ENCODE data around the gene MAGEB1. TPM values are rescaled to one million over a fixed set of nuclear protein-coding genes. Genes with fewer than 3 reads are reported as not detected.

The MAGEB1 gene, protein sequence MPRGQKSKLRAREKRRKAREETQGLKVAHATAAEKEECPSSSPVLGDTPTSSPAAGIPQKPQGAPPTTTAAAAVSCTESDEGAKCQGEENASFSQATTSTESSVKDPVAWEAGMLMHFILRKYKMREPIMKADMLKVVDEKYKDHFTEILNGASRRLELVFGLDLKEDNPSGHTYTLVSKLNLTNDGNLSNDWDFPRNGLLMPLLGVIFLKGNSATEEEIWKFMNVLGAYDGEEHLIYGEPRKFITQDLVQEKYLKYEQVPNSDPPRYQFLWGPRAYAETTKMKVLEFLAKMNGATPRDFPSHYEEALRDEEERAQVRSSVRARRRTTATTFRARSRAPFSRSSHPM
- not detected for total RNA-seq (ENCODE audit: unreplicated experiment)
- long read RNA-seq, result 0 reads

DNA sequence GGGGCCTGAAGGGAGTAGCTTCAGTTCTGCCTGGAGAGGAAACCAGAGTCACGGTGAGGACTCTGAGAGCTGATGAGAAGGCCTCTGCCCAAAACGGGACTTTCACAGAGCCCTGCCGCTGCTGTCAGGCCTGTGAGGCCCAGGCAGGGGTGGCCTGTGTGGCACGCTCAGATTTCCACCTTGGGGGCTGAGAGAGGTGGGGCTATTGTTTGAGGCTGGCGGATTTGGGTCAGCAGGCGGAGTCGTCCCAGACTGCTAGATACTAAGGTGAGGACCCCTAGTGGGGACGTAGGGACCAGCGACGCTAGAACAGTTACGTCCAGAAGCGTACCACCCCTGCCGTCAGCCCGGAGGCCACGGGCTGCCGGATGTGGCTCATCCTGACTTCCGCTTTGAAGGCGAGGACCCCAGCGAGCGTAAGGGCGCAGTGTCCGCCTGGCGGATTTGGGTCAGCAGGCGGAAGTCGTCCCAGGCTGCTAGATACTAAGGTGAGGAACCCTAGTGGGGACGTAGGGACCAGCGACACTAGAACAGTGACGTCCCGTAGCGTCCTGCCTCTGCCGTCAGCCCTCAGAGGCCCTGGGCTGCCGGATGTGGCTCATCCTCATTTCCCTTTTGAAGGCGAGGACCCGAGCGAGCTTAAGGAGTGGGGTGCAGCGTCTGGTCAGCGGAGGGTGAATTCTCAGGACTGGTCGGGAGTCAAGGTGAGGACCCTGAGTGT lies at the start of gene MAGEB1:
TSS of gene MAGEB1 (plus strand) at position 378 of the 721 bp plus-strand sequence. CDS start 3,348 bp downstream, outside the sequence.
- Mint-ChIP-seq H3K4me3 (ENCODE audit: unreplicated experiment) (no peak within 1 kb of the TSS), H3K9me3 (ENCODE audit: unreplicated experiment) (no peaks in the 10 kb centered on the region), H3K27me3 (ENCODE audit: unreplicated experiment) (no peaks in the 10 kb centered on the region), H3K4me1 (ENCODE audit: low read depth, unreplicated experiment) (no peaks in the 10 kb centered on the region), H3K27ac (ENCODE audit: unreplicated experiment) (no peak within 1 kb of the TSS), H3K36me3 (ENCODE audit: unreplicated experiment) (no peaks in the 10 kb centered on the region)
- TF ChIP-seq, protein P1, sequence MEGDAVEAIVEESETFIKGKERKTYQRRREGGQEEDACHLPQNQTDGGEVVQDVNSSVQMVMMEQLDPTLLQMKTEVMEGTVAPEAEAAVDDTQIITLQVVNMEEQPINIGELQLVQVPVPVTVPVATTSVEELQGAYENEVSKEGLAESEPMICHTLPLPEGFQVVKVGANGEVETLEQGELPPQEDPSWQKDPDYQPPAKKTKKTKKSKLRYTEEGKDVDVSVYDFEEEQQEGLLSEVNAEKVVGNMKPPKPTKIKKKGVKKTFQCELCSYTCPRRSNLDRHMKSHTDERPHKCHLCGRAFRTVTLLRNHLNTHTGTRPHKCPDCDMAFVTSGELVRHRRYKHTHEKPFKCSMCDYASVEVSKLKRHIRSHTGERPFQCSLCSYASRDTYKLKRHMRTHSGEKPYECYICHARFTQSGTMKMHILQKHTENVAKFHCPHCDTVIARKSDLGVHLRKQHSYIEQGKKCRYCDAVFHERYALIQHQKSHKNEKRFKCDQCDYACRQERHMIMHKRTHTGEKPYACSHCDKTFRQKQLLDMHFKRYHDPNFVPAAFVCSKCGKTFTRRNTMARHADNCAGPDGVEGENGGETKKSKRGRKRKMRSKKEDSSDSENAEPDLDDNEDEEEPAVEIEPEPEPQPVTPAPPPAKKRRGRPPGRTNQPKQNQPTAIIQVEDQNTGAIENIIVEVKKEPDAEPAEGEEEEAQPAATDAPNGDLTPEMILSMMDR (IDR thresholded peaks at IDR 0.05; ENCODE audit: partially characterized antibody, unreplicated experiment), result no peak
- DNase-seq, result no peak

DNA sequence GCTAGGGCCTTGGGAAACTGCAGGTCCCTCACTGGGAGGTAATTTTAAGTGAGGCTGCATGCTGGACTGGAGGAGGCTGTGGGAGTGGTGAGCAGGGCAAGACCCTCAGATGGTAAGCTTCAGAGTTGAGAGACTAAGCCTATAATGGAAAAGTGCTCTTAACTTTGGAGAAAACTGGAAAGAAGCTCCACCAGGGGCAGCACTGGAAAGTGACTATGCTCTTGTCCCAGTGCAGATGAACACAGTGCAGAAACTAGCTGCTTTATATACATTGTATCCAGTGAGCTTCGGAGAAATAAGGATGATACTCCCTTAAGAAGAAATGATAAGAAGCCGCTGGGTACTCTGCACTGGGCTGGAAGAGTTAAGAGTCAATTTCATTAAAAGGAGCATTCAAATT lies 34.8 kb upstream of the MAGEB1 start:
- Mint-ChIP-seq H3K4me1 (ENCODE audit: low read depth, unreplicated experiment) (no peaks in the 10 kb centered on the region), H3K36me3 (ENCODE audit: unreplicated experiment) (no peaks in the 10 kb centered on the region)

DNA sequence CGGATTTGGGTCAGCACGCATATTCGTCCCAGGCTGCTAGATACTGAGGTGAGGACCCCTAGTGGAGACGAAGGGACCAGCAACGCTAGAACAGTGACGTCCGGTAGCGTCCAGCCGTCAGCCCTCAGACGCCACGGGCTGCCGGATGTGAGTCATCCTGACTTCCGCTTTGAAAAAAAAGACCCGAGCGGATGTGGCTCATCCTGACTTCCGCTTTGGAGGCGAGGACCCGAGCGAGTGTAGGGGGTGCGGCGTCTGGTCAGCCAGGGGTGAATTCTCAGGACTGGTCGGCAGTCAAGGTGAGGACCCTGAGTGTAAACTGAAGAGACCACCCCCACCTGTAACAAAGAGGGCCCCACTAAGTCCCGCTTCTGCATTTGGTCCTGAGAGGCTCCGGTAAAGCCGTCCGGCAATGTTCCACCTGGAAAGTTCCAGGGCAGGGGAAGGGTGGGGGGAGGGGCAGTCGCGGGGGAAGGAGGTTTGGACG lies 31.5 kb upstream of the MAGEB1 start, which contains the start of gene MAGEB2:
TSS of gene MAGEB2 (plus strand) at position 207 of the 487 bp plus-strand sequence. CDS start 3,018 bp downstream, outside the sequence.
- H3K4me3 Mint-ChIP-seq (ENCODE audit: unreplicated experiment), result no peak within 1 kb of the TSS
- TF ChIP-seq, protein P1 (IDR thresholded peaks at IDR 0.05; ENCODE audit: partially characterized antibody, unreplicated experiment), result no peak
- DNase-seq, result no peak
- no peaks in the 10 kb centered on the region for H3K36me3 Mint-ChIP-seq (ENCODE audit: unreplicated experiment)
- H3K27me3 Mint-ChIP-seq (ENCODE audit: unreplicated experiment), result peaks cover 3% of the 10 kb centered on the region
- H3K9me3 Mint-ChIP-seq (ENCODE audit: unreplicated experiment), result no peaks in the 10 kb centered on the region
- no peak within 1 kb of the TSS for H3K27ac Mint-ChIP-seq (ENCODE audit: unreplicated experiment)
- no peaks in the 10 kb centered on the region for H3K4me1 Mint-ChIP-seq (ENCODE audit: low read depth, unreplicated experiment)

More for the DNA sequence above, 34.8 kb upstream of the MAGEB1 start:
- peaks cover 3% of the 10 kb centered on the region for H3K27me3 Mint-ChIP-seq (ENCODE audit: unreplicated experiment)
- no peak for DNase-seq
- no peaks in the 10 kb centered on the region for H3K9me3 Mint-ChIP-seq (ENCODE audit: unreplicated experiment)
- H3K27ac Mint-ChIP-seq (ENCODE audit: unreplicated experiment), result no peak overlapping the region
- H3K4me3 Mint-ChIP-seq (ENCODE audit: unreplicated experiment), result no peak overlapping the region
- TF ChIP-seq, protein P1 (IDR thresholded peaks at IDR 0.05; ENCODE audit: partially characterized antibody, unreplicated experiment), result no peak

DNA sequence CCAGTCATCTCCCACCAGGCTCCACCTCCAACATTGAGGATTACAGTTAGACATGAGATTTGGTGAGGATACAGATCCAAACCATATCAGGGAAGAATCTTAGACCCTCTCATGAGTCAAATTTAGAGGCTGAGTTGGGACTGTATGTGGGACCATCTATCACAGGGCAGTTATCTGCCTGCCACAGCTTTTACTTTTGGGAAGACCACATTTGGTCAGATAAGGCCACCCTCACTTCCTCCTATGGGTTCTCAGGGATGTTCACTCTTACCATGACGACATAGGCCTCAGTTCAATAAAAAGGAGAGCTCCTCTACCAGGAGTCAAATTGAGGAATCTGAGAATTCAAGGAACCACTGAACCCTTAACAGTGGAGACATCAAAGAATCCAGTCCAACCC lies 29.5 kb upstream of the MAGEB1 start:
- no peaks in the 10 kb centered on the region for H3K4me1 Mint-ChIP-seq (ENCODE audit: low read depth, unreplicated experiment)
- no peak overlapping the region for H3K27ac Mint-ChIP-seq (ENCODE audit: unreplicated experiment)
- no peaks in the 10 kb centered on the region for H3K36me3 Mint-ChIP-seq (ENCODE audit: unreplicated experiment)
- no peak overlapping the region for H3K4me3 Mint-ChIP-seq (ENCODE audit: unreplicated experiment)
- no peaks in the 10 kb centered on the region for H3K9me3 Mint-ChIP-seq (ENCODE audit: unreplicated experiment)
- no peak for DNase-seq
- H3K27me3 Mint-ChIP-seq (ENCODE audit: unreplicated experiment), result peaks cover 3% of the 10 kb centered on the region
- TF ChIP-seq, protein P1 (IDR thresholded peaks at IDR 0.05; ENCODE audit: partially characterized antibody, unreplicated experiment), result no peak

Data from glutamatergic neuron (in vitro differentiated cells).